CD4-positive, alpha-beta T cell treated with Interleukin-12 subunit alpha and Interleukin-12 subunit beta, for 1 hour (primary cell): ENCODE measurements around the gene ASPDH.
A peak's percentile ranks its signal among the peaks of the same experiment; 100 is the strongest.
"Not testable (repeated sequence)": the region's sequence is repeated elsewhere in the genome, so short reads cannot be mapped to it uniquely, and the experiment has no call there.

ENCODE experiments used
- DNase-seq: peaks from one replicate; pipeline ENCODE4 v3.0.0-alpha.2; 2020

Gene ASPDH

DNA sequence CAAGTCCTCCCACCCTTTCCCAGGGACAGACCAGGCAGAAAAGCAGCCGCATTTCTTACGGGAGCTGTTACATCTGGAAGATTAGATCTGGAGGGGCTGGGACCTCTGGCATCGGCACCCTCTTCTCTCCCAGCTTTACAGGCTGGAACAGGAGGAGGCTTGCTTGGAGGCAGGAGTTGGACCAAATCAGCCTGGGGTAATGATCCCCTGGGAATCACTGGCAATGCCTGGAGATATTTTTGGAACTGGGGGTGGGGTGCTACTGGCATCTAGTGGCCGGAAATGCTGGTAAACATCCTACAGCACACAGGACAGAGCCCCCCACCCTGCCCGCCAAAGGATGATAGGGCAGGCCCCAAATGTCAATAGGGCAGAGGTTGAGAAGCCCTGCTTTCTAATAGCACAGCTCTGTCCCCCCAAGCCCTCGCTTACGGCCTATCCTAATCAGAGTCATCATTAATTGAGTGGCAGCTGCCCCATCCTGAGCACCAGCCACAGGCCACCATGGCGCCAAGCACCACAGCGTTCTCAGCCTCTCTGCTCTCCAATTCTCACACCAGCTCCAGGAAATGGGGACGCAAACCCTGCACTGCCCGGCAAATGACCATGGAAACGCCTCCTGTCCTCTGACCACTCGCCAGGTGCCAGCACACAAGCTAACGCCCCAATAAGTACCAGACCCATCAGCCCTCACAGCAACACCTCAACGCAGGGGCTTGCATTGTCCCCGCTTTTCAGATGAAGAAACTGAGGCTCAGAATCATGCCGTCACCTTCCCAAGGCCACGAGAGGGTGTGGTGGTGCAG lies 33.9 kb upstream of the ASPDH start:
- no peak for DNase-seq

DNA sequence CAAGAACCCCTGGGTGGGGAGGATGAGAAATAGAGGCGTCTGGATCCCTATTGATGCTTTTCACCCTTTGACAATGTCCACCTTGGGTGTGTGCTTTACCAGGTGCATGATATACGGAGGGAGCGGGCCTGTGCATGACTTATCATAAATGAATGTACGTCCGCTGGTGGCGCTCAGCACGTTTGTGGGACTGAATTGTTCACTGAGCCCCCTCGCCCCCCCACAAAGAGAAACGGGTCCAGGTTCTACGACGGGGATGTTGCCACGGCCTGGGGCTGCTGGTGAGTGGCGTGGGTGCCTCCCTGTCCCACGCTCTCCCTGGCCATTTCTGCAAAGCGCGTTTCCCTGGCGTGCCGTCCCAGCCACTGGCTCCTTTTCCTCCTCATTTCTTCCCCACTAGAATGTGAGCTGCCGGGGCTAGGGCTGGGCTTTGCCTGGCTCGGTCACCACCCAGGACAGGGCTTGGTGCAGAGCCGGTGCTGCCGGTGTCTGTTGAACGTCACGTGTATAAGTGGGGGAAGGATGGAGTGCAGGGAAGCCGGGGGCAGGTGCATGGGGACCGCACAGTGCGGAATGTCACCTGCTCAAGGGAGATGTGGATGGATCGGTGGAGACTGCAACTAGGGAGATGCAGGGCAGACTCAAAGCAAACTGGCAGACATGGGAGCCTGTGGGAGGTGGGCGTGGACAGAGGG lies 33.0 kb upstream of the ASPDH start:
- no peak for DNase-seq

- no peak for DNase-seq
Measured at GRCh38 chr19:50542943-50543342, 29.2 kb upstream of the ASPDH start.

DNA sequence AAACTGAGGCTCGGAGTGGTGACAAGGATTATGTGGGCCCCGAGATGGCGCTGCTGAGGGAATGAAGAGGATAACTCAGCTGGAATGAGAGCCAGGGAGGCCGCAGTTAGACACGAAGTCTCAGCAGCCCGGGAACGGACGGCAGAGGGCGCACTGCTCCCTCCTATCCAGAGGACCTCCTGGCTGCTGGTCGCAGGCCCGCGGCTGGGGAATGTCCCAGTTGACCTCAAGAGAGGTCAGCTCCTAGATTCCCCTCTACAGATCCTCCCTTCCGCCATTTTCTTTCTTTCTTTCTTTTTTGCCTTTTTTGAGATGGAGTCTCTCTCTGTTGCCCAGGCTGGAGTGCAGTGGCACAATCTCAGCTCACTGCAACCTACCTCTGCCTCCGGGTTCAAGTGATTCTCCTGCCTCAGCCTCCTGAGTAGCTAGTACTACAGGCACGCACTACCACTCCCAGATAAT lies 24.1 kb upstream of the ASPDH start:
- DNase-seq = peak; percentile 49

GRCh38 chr19:50537306-50537685 lies 23.6 kb upstream of the ASPDH start:
- DNase-seq = no peak

GRCh38 chr19:50536662-50537305 lies 23.1 kb upstream of the ASPDH start:
- no peak for DNase-seq

DNA sequence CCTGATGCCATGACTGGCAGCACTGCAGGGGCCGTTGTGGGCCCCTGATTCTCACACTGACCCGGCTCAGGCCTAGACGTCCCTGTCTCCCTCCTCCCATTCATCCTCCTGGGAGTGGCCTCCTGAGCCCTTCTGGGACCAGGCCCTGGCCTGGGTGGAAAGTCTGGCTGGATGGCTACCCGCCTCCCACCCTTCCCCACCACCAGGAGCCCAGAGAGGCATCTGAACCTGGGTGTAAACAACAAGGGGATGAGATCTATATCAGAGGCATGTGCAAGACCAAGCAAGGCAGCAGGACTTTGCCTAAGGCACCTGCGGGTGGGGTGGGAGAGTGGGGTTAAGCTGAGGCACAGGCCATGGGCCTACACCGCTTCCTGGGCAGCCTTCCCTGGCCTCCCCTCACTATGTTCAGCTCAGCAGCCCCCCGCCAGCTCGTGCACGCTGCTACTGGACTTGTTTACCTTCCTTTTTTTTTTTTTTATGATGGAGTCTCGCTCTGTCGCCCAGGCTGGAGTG lies 22.0 kb upstream of the ASPDH start:
- no peak for DNase-seq

DNA sequence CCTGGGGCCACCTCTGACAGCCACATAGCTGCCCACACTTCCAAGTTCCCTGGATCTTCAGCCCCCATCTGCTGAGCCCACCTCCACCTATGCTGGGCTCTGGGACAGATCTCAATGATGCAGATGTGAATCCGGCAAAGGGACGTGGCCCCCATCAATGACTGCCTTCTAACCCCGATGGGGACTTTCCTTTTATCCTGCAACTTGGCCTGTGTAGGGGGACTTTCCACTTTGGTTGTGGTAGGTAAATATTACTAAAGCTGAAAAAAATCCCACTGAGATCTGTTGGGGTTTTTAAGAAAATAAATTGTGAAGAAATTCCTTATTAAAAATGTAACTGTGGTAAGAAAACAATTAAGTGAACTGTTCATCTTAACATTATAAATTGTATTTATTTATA lies 20.8 kb upstream of the ASPDH start:
- DNase-seq = no peak

DNA sequence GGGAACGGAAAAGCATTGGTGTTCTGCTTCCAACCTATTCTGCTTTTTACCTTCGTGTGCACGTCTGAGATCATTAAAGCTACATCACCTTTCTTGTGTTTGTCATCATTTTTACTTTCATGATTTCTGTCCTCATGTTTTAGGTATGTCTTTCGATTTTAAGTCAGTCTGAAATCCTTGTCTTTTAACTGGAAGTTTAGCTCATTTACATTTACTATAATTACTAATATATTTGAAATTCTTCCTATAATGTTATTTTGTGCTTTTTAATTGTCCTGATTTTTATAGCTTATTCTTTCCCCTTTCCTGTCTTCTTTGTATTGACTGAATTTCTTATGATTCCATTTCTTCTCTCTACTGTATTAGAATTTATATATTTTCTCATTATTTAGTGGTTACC lies 19.2 kb upstream of the ASPDH start:
- no peak for DNase-seq

DNA sequence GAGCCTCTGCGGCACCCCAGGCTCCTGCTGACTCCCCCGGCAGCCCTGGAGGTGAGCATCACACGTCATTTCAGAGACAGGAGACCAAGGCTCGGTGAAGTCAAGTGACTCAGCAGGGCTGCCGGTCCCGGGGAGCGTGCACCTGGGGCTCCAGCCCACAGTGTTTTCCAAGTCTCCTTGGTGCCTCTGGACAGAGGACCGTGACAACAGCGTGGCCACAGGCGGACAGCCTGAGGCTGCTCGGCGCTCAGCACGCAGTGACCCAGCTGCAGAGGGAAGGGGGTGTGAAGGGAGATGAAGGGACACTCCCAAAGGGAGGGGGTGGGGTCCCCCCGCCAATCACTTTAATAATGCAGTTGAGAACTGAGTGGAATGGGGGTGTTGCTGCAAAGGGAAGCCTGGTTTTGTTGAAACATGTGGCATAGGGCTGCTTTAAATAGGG lies 17.5 kb upstream of the ASPDH start:
- DNase-seq = no peak

GRCh38 chr19:50528052-50528451 lies 14.3 kb upstream of the ASPDH start:
- not testable (repeated sequence) for DNase-seq

DNA sequence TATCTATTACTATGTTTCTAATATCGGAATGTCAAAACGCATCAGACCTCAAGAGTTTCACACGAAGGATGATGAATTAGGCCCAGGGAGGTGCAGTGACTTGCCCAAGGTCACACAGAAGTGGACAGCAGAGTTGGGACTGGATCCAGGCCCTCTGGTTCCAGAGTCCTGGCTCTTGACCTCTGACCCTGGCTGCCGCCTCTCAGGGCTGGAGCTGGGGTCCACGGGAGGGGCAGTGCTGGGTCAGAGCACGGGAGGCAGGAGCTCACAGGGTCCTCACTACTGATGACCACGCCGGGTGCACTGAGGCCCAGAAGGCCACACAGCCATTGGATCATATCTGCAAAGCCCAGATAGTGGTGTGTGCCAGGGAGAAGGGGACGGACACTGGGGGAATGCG lies 9.2 kb upstream of the ASPDH start:
- no peak for DNase-seq

- no peak for DNase-seq
Measured at GRCh38 chr19:50520822-50521465, 7.2 kb upstream of the ASPDH start.

GRCh38 chr19:50519006-50519575 lies 5.4 kb upstream of the ASPDH start:
- no peak for DNase-seq

DNA sequence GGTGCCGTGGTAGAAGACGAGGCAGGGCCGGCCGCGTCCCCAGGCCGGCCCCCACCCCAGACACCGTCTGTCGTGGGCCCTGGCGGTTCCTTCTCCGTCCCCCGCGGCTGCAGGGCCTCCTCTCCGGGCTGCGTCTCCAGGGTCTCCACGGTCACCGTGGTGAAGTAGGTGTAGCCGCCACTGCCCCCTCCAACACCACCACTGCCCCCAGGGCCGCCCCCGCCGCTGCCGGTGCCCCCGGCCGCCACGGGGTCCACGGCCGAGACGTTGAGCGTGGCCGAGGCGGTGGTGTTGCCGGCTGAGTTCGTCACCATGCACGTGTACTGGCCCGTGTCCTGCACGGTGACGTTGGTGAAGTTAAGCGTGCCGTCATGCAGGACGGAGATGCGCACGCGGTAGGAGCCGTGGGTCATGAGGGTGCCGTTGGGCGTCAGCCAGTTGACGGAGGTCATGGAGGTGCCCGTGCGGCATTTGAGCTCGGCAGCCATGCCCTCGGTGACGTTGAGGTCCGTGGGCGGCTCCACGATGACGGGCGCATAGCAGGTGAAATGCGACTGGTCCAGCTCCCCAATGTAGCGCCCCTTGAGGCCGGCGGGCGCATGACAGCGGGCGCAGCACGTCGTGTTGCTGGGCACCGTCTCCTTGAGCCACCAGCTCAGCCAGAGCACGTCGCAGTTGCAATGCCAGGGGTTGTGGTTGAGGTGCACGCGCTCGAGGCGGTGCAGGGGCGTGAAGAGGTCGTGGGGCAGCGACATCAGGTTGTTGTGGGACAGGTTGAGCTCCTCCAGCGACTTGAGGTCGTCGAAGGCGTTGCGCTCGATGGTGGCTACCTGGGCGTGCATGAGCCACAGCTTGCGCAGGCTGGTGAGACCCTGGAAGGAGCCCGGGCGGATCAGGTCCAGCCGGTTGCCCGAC lies 4.6 kb upstream of the ASPDH start:
- no peak for DNase-seq

- no peak for DNase-seq
Measured at GRCh38 chr19:50517704-50518075, 4.0 kb upstream of the ASPDH start.

DNA sequence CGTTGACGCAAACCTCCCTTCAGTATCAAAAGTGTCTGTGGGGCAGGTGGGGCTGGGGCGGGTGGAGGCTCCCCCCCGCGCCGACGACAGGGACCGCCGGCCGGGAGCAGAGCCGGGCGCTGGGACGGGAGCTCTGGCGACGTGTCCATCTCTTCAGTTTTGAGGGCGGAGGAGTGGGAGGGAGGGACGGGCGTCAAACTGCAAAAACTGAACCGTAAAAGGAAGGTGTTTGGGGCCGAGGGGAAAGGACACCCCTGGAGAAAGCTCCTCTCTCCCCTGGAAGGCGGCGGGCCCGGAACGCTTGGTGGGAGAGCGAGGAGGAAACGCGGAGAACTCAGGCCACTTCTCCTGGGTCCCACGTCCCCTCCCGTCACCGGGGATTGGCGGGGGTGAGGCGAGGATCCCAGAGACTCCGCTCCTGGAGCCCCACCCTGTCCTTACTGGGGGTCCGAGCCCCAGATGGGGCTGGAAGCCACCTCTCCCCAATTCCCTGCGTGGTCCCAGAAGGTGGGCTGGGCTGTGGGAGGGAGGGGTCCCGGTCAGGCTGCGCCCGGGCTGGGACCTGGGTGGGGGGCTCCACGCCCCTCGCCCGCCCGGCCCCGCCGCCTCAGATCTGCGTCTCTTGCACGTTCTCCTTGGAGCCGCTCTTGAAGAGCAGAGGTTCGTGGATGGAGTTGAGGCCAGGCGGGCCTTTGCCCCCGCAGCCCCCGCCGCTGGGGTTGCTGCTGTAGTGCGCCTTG lies 3.4 kb upstream of the ASPDH start:
- no peak for DNase-seq

DNA sequence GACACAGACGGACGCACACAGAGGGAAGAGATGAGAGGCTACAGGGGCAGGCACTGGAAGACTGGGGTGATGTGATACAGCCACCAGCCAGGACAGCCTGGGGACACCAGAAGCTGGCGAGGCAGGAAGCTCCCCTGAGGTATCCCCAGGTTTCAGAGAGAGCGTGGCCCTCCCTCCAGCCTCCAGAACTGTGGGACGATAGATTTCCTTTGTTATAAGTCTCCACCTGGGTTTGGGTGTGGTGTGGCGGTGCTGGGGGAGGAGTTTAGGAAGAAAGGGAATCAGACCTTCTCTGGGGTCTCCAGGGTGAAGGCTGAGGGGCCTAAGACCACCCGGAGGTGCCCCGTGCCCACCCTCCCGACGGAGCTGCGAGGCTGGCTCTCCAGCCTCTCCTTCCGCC lies 2.7 kb upstream of the ASPDH start:
- DNase-seq = no peak

DNA sequence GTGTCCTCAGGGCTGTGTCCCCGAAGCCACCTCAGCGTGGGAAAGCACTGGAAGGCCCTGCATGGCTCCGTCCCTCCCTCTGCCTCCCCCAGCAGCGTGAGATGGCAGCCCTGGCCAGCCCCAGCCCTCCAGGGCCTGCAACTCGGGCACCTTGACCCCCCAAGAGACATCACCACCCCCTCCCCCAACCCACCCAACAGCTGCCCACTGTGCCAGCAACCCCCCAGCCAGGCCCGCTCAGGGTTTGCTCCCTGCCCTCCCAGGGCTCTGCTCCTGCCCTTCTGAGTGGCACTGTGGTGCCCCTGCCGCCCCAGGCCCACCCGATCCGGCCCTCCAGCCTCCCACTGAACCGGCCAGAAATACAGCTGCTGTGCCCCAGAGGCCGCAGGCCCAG lies 1.5 kb upstream of the ASPDH start:
- DNase-seq = no peak

DNA sequence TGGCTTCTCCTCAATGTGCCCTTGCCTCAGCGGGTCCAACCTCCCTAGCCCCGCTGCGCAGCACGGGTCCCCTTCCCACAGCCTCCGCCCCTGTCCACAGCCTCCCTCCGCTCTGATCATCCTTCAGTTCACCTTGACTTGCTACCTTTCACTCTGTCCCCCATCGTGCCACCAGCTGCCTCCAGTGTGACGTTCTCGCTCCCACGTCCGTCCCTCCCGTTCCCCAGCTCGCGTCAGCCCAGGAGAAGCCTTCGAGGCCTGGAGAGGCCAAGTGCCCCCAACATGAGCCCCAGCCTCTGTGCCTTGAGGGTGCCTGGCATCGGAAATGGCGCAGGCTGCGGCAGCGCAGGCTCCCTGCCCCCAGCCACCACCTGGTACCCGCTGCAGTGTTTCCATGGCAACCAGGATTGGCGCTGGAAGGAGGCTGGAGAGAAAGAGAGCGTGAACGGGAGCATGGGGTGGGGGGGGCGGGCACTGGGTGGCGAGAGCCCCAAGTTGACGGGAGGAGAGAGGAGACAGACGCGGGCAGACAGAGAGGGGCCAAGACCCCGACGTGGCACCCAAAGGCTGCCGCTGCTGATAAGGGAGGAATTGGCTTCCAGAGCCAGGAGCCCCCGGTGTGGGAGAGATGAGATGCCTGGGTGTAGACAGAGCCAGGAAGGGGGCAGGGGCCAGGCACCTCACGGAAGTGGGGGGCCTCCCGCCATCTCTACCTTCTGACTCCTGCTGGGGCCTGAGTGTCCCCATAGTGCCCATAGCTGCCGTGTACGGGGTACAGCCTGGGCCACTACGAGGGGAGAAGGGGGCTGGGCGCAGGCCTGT lies 844 bp upstream of the ASPDH start:
- no peak for DNase-seq
